Left ventricle myocardium inferior (tissue), 1 donor: ENCODE data around the gene TAF11L5. TPM values are rescaled to one million over a fixed set of nuclear protein-coding genes. Genes with fewer than 3 reads are reported as not detected.
"Not testable (repeated sequence)": the region's sequence is repeated elsewhere in the genome, so short reads cannot be mapped to it uniquely, and the experiment has no call there.

Experiments
- DNase-seq: peaks from one replicate; pipeline ENCODE4 v3.0.0-alpha.2; 2020
- H3K27ac ChIP-seq: fragments of 200-600 bp; replicated peaks from 2 replicates; pipeline ENCODE4 v1.8.0; 2021
- H3K27me3 ChIP-seq: fragments of 200-600 bp; 2 replicates; pipeline ENCODE4 v1.8.0; 2021; ENCODE audit warnings: low read depth
- H3K36me3 ChIP-seq: fragments of 200-600 bp; 2 replicates; pipeline ENCODE4 v1.8.0; 2021
- H3K4me1 ChIP-seq: fragments of 200-600 bp; 2 replicates; pipeline ENCODE4 v1.8.0; 2021
- H3K4me3 ChIP-seq: fragments of 200-600 bp; 2 replicates; pipeline ENCODE4 v1.8.0; 2021; ENCODE audit warnings: mild to moderate bottlenecking, moderate library complexity
- H3K9me3 ChIP-seq: fragments of 200-600 bp; replicated peaks from 2 replicates; pipeline ENCODE4 v1.8.0; 2021
- CTCF ChIP-seq: fragments of 200-600 bp; IDR thresholded peaks from 2 replicates; pipeline ENCODE4 v1.8.0; 2021; ENCODE audit warnings: antibody characterized with exemption, mild to moderate bottlenecking, borderline replicate concordance
- intact Hi-C: fragments of 100-400 bp; cut with micrococcal nuclease; formaldehyde crosslinking; loops from one replicate; pipeline ENCODE4 v1.11.0; 2022
- total RNA-seq: library from RNA; stranded (reverse); fragmentation: NEBNext Ultra II Directional; extraction: Animal tissue kit (Norgen Biotek cat#: 25700); gene quantifications from one replicate; pipeline ENCODE4 v1.2.1, GENCODE V29; 2021
- donor health status: DM: no; HTN: yes; CAD: no; lungs with severe emphysema.

TAF11L5 gene
- total RNA-seq, 1 donor from 2014 or later = not detected

- no peak overlapping the region for H3K27ac ChIP-seq
- no peaks in the 10 kb centered on the region for H3K27me3 ChIP-seq
- intact Hi-C loops = no loop called here
- H3K4me3 ChIP-seq = no peak overlapping the region
- TF ChIP-seq CTCF = no peak
- H3K4me1 ChIP-seq = no peaks in the 10 kb centered on the region
- no peaks in the 10 kb centered on the region for H3K9me3 ChIP-seq
- H3K36me3 ChIP-seq = no peaks in the 10 kb centered on the region
- DNase-seq = no peak
Measured at GRCh38 chr5:17487174-17487512, 37.9 kb upstream of the TAF11L5 start.

DNA sequence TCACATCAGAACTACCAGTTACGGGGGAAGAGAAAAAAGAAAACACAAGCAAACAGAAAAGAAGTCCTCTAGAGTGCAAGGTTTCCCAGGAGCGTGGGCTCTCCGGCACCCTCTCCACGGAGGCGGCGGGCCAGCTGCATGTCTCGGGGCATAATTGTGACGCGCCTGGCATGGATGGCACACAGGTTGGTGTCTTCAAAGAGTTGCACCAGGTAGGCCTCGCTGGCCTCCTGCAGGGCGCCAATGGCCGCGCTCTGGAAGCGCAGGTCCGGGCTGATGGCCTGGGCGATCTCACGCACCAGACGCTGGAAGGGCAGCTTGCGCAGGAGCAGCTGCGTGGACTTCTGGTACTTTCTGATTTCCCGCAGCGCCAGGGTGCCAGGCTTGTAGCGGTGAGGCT is 33.8 kb upstream of the TAF11L5 start:
- H3K4me3 ChIP-seq, H3K9me3 ChIP-seq, intact Hi-C loops, DNase-seq, H3K4me1 ChIP-seq, H3K36me3 ChIP-seq, H3K27ac ChIP-seq, H3K27me3 ChIP-seq: not testable (repeated sequence)

- no peaks in the 10 kb centered on the region for H3K4me1 ChIP-seq
- no peaks in the 10 kb centered on the region for H3K27me3 ChIP-seq
- intact Hi-C loops = no loop called here
- H3K4me3 ChIP-seq = no peak overlapping the region
- no peak overlapping the region for H3K27ac ChIP-seq
- DNase-seq = no peak
- TF ChIP-seq CTCF = no peak
- peaks cover 7% of the 10 kb centered on the region for H3K9me3 ChIP-seq
- H3K36me3 ChIP-seq = no peaks in the 10 kb centered on the region
Measured at GRCh38 chr5:17492770-17493169, 32.3 kb upstream of the TAF11L5 start.

DNA sequence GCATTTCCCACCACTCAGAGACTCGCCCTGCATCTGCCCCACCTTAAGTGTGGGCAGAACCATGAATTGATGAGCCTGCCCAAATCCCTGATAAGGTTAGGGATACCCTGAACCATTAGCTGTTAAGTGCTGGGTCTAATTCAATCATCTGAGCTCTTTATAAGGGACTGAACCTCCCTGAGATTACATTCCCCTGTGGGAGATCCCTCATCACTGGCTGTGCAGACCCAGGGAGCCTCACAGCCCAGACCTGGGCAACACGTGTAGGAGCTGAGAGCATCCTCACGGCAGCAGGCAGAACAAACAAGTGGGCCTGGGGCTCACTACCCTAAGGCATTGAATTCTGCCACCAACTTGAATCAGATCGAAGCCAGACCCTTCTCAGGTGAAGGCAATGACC is 27.6 kb upstream of the TAF11L5 start:
- no peak overlapping the region for H3K4me3 ChIP-seq
- no peaks in the 10 kb centered on the region for H3K27me3 ChIP-seq
- no peak for TF ChIP-seq CTCF
- peaks cover 5% of the 10 kb centered on the region for H3K9me3 ChIP-seq
- no peak overlapping the region for H3K27ac ChIP-seq
- intact Hi-C loops = no loop called here
- H3K4me1 ChIP-seq = no peaks in the 10 kb centered on the region
- no peak for DNase-seq
- no peaks in the 10 kb centered on the region for H3K36me3 ChIP-seq

GRCh38 chr5:17497931-17498330 is 27.1 kb upstream of the TAF11L5 start, which contains the start of gene TAF11L2:
Gene TAF11L2 (plus strand): TSS chr5:17498231.
- H3K27me3 ChIP-seq, H3K4me1 ChIP-seq, intact Hi-C loops, H3K36me3 ChIP-seq, H3K4me3 ChIP-seq, DNase-seq, H3K9me3 ChIP-seq, H3K27ac ChIP-seq: not testable (repeated sequence)

- Histone ChIP-seq H3K27me3 (no peaks in the 10 kb centered on the region), H3K4me3 (no peak overlapping the region), H3K9me3 (no peaks in the 10 kb centered on the region), H3K36me3 (no peaks in the 10 kb centered on the region), H3K4me1 (no peaks in the 10 kb centered on the region), H3K27ac (no peak overlapping the region)
- TF ChIP-seq CTCF = no peak
- DNase-seq = no peak
- intact Hi-C loops = no loop called here
Measured at GRCh38 chr5:17511775-17512325, 13.2 kb upstream of the TAF11L5 start.

DNA sequence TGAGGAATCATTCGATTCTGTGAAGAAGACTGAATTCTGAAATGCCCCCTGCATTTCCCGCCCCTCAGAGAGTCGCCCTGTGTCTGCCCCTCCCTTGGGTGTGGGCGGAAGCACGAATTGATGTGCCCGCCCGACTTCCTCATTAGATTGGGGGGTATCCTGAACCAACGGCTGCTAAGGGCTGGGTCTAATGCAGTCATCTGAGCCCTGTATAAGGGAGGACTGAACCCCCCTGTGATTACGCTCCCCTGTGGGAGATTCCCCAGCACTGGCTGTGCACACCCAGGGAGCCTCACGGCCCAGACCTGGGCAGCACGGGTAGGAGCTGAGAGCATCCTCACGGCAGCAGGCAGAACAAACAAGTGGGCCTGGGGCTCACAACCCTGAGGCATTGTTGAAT is 7.5 kb upstream of the TAF11L5 start:
- H3K27ac ChIP-seq, H3K36me3 ChIP-seq, intact Hi-C loops, H3K4me3 ChIP-seq, H3K4me1 ChIP-seq, DNase-seq, H3K27me3 ChIP-seq: not testable (repeated sequence)
- H3K9me3 ChIP-seq = peaks cover 10% of the 10 kb centered on the region

DNA sequence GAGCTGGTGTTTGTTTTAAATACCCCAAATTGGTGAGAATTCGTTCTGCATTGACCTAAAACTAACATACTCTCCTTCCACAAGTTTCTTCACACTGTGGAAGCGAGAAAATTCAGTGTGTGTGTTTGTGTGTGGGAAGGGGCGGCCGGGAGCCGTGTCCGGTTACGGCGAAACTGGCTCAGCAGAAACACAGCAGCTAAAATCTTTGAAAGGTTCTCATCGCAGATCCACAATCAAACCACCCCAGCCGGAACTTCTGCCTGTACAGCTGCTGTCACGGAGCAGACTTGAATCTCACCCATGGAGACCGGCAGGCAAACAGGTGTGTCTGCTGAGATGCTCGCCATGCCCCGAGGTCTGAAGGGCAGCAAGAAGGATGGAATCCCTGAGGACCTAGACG is 7.0 kb upstream of the TAF11L5 start, which contains the start of gene TAF11L3:
Gene TAF11L3, plus strand, starts transcription at position 301 of the 400 bp plus-strand sequence.
- DNase-seq, H3K4me3 ChIP-seq, H3K27me3 ChIP-seq, H3K27ac ChIP-seq, H3K4me1 ChIP-seq, H3K36me3 ChIP-seq, intact Hi-C loops: not testable (repeated sequence)
- peaks cover 10% of the 10 kb centered on the region for H3K9me3 ChIP-seq

DNA sequence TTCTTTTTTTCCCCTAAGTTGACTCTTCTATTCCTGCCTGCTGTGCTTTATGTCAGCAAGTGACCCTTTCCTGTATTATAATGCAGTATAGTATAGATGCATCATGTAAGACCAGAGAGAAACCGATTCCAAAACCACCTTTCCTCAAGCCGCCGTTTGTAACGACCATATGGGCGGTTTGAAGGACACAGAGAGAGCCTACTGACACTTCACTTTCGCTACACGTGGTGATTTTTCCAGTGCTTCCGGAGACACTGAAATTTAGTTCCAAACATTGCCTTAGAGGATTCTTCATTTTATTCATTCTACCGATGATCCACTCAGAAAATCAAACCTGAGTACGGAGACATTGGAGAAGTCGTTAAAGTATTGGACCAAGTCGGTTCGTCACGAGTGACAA is 5.5 kb upstream of the TAF11L5 start:
- intact Hi-C loops = not testable (repeated sequence)

DNA sequence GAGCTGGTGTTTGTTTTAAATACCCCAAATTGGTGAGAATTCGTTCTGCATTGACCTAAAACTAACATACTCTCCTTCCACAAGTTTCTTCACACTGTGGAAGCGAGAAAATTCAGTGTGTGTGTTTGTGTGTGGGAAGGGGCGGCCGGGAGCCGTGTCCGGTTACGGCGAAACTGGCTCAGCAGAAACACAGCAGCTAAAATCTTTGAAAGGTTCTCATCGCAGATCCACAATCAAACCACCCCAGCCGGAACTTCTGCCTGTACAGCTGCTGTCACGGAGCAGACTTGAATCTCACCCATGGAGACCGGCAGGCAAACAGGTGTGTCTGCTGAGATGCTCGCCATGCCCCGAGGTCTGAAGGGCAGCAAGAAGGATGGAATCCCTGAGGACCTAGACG is 3.5 kb upstream of the TAF11L5 start, which contains the start of gene TAF11L4:
Gene TAF11L4, plus strand, starts transcription at position 301 of the 400 bp plus-strand sequence.
- H3K4me3 ChIP-seq, H3K27ac ChIP-seq, H3K27me3 ChIP-seq, H3K4me1 ChIP-seq, DNase-seq, intact Hi-C loops, H3K36me3 ChIP-seq: not testable (repeated sequence)
- peaks cover 15% of the 10 kb centered on the region for H3K9me3 ChIP-seq

More for the DNA sequence above, 5.5 kb upstream of the TAF11L5 start:
- DNase-seq, H3K27me3 ChIP-seq, H3K36me3 ChIP-seq, H3K4me1 ChIP-seq, H3K4me3 ChIP-seq, H3K27ac ChIP-seq: not testable (repeated sequence)
- H3K9me3 ChIP-seq = peaks cover 10% of the 10 kb centered on the region
